Measurements from ENCODE around the gene ADCY9. TPM values are rescaled to one million over a fixed set of nuclear protein-coding genes. Genes with fewer than 3 reads are reported as not detected.

Gene ADCY9
- total RNA-seq, 1 experiment from 2014 or later, result 4.7 TPM

GRCh38 chr16:4137438-4137837 lies 21.2 kb upstream of the ADCY9 start:
- H3K36me3 Mint-ChIP-seq (ENCODE audit: insufficient read depth in 1 of 3, low read depth in 3 of 3), result peaks cover 0 to 5% (median 5%) of the 10 kb centered on the region in 3 experiments; a peak in 2 of 7 replicates
- no peak overlapping the region for H2BK20ac ChIP-seq (ENCODE audit: low read depth, low read length, poor library complexity, severe bottlenecking)
- H3K23me2 ChIP-seq (ENCODE audit: insufficient read length, low read depth, low read length, poor library complexity, severe bottlenecking), result no peaks in the 10 kb centered on the region
- H3K4ac ChIP-seq (ENCODE audit: low read depth, low read length), result no peak overlapping the region
- WGBS (ENCODE audit: extremely low coverage, insufficient read length, low lambda C conversion rate), result no CpG with 5 or more reads among the region's 3 CpGs
- H3K4me1 Mint-ChIP-seq, result peaks cover 23 to 29% of the 10 kb centered on the region in 2 experiments
- H2BK120ac ChIP-seq (ENCODE audit: low read depth, low read length, poor library complexity, severe bottlenecking), result no peak overlapping the region
- no peaks in the 10 kb centered on the region for H3K79me2 ChIP-seq (ENCODE audit: insufficient read depth, low read length)
- no peak overlapping the region for H2BK5ac ChIP-seq (ENCODE audit: insufficient read length, low read length)
- H3K79me1 ChIP-seq (ENCODE audit: insufficient read depth, low read depth, low read length, poor library complexity, severe bottlenecking), result no peaks in the 10 kb centered on the region
- no peak overlapping the region for H3K56ac ChIP-seq (ENCODE audit: insufficient read length, low read depth, low read length)
- H3K9ac ChIP-seq (ENCODE audit: extremely low read depth, insufficient read length, low read length), result no peak overlapping the region
- no peak overlapping the region for H2AK5ac ChIP-seq (ENCODE audit: insufficient read length, low read length)
- H2BK15ac ChIP-seq (ENCODE audit: low read depth, low read length), result no peak overlapping the region
- no peak overlapping the region for H3K18ac ChIP-seq (ENCODE audit: insufficient read length, low read depth, low read length)
- H3K14ac ChIP-seq (ENCODE audit: insufficient read depth, low read length), result no peak overlapping the region
- no peak overlapping the region for H2AFZ ChIP-seq (ENCODE audit: low read length)
- no peaks in the 10 kb centered on the region; a peak in 2 of 5 replicates for H3K9me3 Mint-ChIP-seq
- H3K4me1 ChIP-seq (ENCODE audit: insufficient read depth, low read length), result peaks cover 2% of the 10 kb centered on the region; the same call in 1 of the 2 replicates
- H3K27ac ChIP-seq (ENCODE audit: insufficient read length, low read depth, low read length), result no peak overlapping the region
- no peak overlapping the region for H3K4me2 ChIP-seq (ENCODE audit: insufficient read depth, insufficient read length, low read length)
- no peaks in the 10 kb centered on the region for H4K20me1 ChIP-seq (ENCODE audit: control insufficient read depth, insufficient read depth, insufficient read length)
- no peak for TF ChIP-seq CTCF (conservative IDR thresholded peaks at IDR 0.05)
- H3T11ph ChIP-seq (ENCODE audit: low read length), result no peak overlapping the region
- no peak overlapping the region for H3K4me3 Mint-ChIP-seq
- peaks cover 3% of the 10 kb centered on the region; the same call in 1 of the 2 replicates for H3K27me3 ChIP-seq (ENCODE audit: insufficient read depth, low read length)
- no peak overlapping the region for H3K27ac Mint-ChIP-seq
- no peak overlapping the region for H4K91ac ChIP-seq (ENCODE audit: insufficient read length, low read depth, low read length)
- H3K27me3 Mint-ChIP-seq (ENCODE audit: low read depth), result peaks cover 77% of the 10 kb centered on the region
- H2BK12ac ChIP-seq (ENCODE audit: insufficient read length, low read depth, low read length), result no peak overlapping the region
- no peak overlapping the region for H4K8ac ChIP-seq (replicated peaks; ENCODE audit: insufficient read length, low read depth, low read length)
- H4K5ac ChIP-seq (ENCODE audit: insufficient read length, low read depth, low read length), result no peak overlapping the region
- no peak for DNase-seq
- no peaks in the 10 kb centered on the region for H3K9me3 ChIP-seq (ENCODE audit: control insufficient read depth, low read depth, low read length)
- no peak overlapping the region for H3K23ac ChIP-seq (ENCODE audit: insufficient read length, low read depth, low read length)

All from H9 (cell line).